ENCODE results near the gene NCBP3.
A peak's percentile ranks its signal among the peaks of the same experiment; 100 is the strongest.

The NCBP3 gene

GRCh38 chr17:3828151-3828851 lies 17.7 kb downstream of the NCBP3 start:
- Histone ChIP-seq H3K36me3 (ENCODE audit: insufficient read depth, low read length) (peaks cover 64% of the 10 kb centered on the region; the same call in 1 of the 2 replicates), H3K79me2 (ENCODE audit: insufficient read depth, low read length) (peaks cover 6% of the 10 kb centered on the region; the same call in 1 of the 2 replicates), H2AFZ (ENCODE audit: low read length) (no peak overlapping the region), H3K9me2 (replicated peaks; ENCODE audit: low read depth, low read length) (no peaks in the 10 kb centered on the region), H3F3A (ENCODE audit: low read depth) (no peaks in the 10 kb centered on the region), H3K9ac (ENCODE audit: low read depth, low read length, poor library complexity, severe bottlenecking) (no peak overlapping the region), H3K4me1 (ENCODE audit: insufficient read depth, low read length, poor library complexity, severe bottlenecking) (no peaks in the 10 kb centered on the region), H4K20me1 (ENCODE audit: insufficient read depth, low read length, poor library complexity, severe bottlenecking) (no peaks in the 10 kb centered on the region), H3K9me3 (ENCODE audit: insufficient read depth, low read depth, low read length) (no peaks in the 10 kb centered on the region), H3K4me3 (ENCODE audit: low read length, poor library complexity, severe bottlenecking) (no peak overlapping the region), H3K4me2 (ENCODE audit: low read depth, low read length, poor library complexity, severe bottlenecking) (no peak overlapping the region), H3K27me3 (ENCODE audit: insufficient read depth, low read length, poor library complexity, severe bottlenecking) (no peaks in the 10 kb centered on the region)
- TF ChIP-seq CTCF (conservative IDR thresholded peaks at IDR 0.05; ENCODE audit: low read length): no peak
- no peak for TF ChIP-seq EZH2phosphoT487 (IDR thresholded peaks at IDR 0.05; ENCODE audit: borderline replicate concordance)

DNA sequence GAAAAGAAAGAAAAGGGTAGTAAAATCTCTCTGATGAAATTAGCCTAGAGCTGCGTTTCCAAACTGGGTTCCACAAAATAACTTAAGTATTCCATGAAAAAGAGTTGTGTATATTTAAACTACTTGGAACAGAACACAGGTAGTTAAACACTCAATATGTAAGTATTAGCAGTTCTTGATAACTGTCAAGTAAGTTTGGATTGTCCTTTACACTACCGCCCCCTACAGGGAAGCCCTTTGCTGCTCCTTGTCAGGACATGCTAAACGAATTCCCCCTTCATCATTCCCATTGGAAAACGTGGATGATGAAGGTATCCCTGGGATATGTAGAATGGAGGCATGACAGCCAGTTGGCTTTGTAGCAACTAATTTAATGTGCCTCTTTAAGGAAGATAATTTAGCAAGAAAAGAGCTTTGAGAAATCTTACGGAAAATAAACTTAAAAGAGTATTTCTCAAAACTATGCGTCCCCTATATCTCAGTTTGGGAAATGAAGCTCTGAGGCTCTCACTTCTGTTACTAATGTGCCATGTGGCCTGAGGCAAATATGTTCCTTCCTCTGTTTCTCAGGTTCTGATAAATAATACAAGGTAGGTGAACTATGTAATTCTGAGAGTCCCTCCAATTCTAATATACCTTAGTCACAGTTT lies 18.8 kb downstream of the NCBP3 start:
- Histone ChIP-seq H3F3A (ENCODE audit: low read depth) (no peaks in the 10 kb centered on the region), H3K4me2 (ENCODE audit: low read depth, low read length, poor library complexity, severe bottlenecking) (no peak overlapping the region), H3K4me3 (ENCODE audit: low read length, poor library complexity, severe bottlenecking) (no peak overlapping the region), H3K79me2 (ENCODE audit: insufficient read depth, low read length) (peaks cover 6% of the 10 kb centered on the region; the same call in 1 of the 2 replicates), H3K4me1 (ENCODE audit: insufficient read depth, low read length, poor library complexity, severe bottlenecking) (no peaks in the 10 kb centered on the region), H3K9me3 (ENCODE audit: insufficient read depth, low read depth, low read length) (no peaks in the 10 kb centered on the region), H3K27me3 (ENCODE audit: insufficient read depth, low read length, poor library complexity, severe bottlenecking) (no peaks in the 10 kb centered on the region), H3K9ac (ENCODE audit: low read depth, low read length, poor library complexity, severe bottlenecking) (no peak overlapping the region), H2AFZ (ENCODE audit: low read length) (no peak overlapping the region), H3K9me2 (replicated peaks; ENCODE audit: low read depth, low read length) (no peaks in the 10 kb centered on the region), H4K20me1 (ENCODE audit: insufficient read depth, low read length, poor library complexity, severe bottlenecking) (no peaks in the 10 kb centered on the region), H3K36me3 (ENCODE audit: insufficient read depth, low read length) (peaks cover 68% of the 10 kb centered on the region; the same call in 1 of the 2 replicates)
- peak; percentile 99 for TF ChIP-seq CTCF (conservative IDR thresholded peaks at IDR 0.05; ENCODE audit: low read length)
- TF ChIP-seq EZH2phosphoT487 (IDR thresholded peaks at IDR 0.05; ENCODE audit: borderline replicate concordance): no peak

DNA sequence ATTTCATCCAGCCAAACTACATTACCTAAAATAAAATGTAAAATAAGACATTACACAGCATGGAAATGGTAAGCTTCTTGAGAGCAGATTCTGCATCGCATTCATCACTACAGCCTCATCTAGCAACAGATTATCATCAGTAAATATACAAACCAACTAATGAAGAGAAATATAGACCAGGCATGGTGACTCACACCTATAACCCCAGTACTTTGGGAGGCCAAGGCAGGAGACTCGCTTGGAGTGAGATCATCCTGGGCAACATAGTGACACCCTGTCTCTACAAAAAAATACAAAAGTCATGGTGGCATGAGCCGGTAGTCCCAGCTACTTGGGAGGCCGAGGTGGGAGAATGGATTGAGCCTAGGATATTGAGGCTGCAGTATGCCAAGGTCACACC lies 19.9 kb downstream of the NCBP3 start:
- no peaks in the 10 kb centered on the region for H3F3A ChIP-seq (ENCODE audit: low read depth)
- H3K27me3 ChIP-seq (ENCODE audit: insufficient read depth, low read length, poor library complexity, severe bottlenecking): no peaks in the 10 kb centered on the region
- peaks cover 6% of the 10 kb centered on the region; the same call in 1 of the 2 replicates for H3K79me2 ChIP-seq (ENCODE audit: insufficient read depth, low read length)
- TF ChIP-seq CTCF (conservative IDR thresholded peaks at IDR 0.05; ENCODE audit: low read length) (no peak), EZH2phosphoT487 (IDR thresholded peaks at IDR 0.05; ENCODE audit: borderline replicate concordance) (no peak)
- peaks cover 78% of the 10 kb centered on the region; the same call in 1 of the 2 replicates for H3K36me3 ChIP-seq (ENCODE audit: insufficient read depth, low read length)
- H3K4me3 ChIP-seq (ENCODE audit: low read length, poor library complexity, severe bottlenecking): no peak overlapping the region
- no peak overlapping the region for H3K9ac ChIP-seq (ENCODE audit: low read depth, low read length, poor library complexity, severe bottlenecking)
- no peak overlapping the region for H2AFZ ChIP-seq (ENCODE audit: low read length)
- no peaks in the 10 kb centered on the region for H3K9me3 ChIP-seq (ENCODE audit: insufficient read depth, low read depth, low read length)
- H3K4me1 ChIP-seq (ENCODE audit: insufficient read depth, low read length, poor library complexity, severe bottlenecking): no peaks in the 10 kb centered on the region
- no peaks in the 10 kb centered on the region for H4K20me1 ChIP-seq (ENCODE audit: insufficient read depth, low read length, poor library complexity, severe bottlenecking)
- no peaks in the 10 kb centered on the region for H3K9me2 ChIP-seq (replicated peaks; ENCODE audit: low read depth, low read length)
- H3K4me2 ChIP-seq (ENCODE audit: low read depth, low read length, poor library complexity, severe bottlenecking): no peak overlapping the region
